HG03097 (cell line): ENCODE measurements around the gene LRMDA.
"Not testable (repeated sequence)": the region's sequence is repeated elsewhere in the genome, so short reads cannot be mapped to it uniquely, and the experiment has no call there.

ENCODE experiments used
- ATAC-seq: cut with Tn5 transposase; IDR thresholded peaks from one replicate; pipeline ENCODE4 v1.9.1; 2021; ENCODE audit not compliant: unreplicated experiment, low FRiP score

The LRMDA gene

DNA sequence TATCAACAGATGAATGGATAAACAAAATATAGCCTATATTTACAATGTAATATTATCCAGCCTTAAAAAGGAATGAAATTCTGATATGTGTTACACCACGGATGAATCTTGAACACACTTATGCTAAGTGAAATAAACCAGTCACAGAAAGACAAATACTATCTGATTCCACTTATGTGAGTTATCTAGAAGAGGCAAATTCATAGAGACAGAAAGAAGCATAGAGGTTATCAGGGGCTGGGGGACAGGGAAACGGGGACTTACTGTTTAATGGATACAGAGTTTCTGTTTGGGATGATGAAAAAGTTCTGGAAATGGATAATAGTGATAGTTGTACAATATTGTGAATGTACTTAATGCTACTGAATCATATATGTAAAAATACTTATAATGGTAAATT is 329.9 kb downstream of the LRMDA start:
- ATAC-seq, result no peak

GRCh38 chr10:75762431-75762802 is 331.0 kb downstream of the LRMDA start:
- ATAC-seq, result no peak

GRCh38 chr10:75763652-75764051 is 332.2 kb downstream of the LRMDA start:
- no peak for ATAC-seq

GRCh38 chr10:75764974-75765788 is 333.8 kb downstream of the LRMDA start:
- no peak for ATAC-seq

GRCh38 chr10:75765789-75766096 is 334.3 kb downstream of the LRMDA start:
- ATAC-seq, result no peak

DNA sequence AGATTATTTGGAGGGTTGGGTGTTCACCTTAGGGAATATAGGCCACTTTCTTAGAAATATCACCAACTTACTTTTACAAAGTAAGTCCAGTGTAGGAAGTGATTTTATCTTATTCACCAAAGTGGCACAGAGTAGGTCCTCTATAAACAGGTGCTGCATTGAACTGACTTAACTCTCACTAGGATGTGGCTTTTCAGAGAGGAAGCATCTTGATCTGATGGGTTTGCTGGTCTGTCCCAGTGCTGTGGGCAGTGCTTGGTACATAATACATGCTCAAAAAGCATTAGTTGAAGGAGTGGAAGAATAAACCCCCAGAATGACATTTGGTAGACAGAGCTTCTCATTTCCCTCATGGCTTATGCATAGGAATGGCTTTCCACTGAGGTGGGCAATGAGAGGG is 334.7 kb downstream of the LRMDA start:
- no peak for ATAC-seq

GRCh38 chr10:75766752-75767151 is 335.3 kb downstream of the LRMDA start:
- ATAC-seq, result not testable (repeated sequence)

GRCh38 chr10:75770626-75771081 is 339.2 kb downstream of the LRMDA start:
- no peak for ATAC-seq

DNA sequence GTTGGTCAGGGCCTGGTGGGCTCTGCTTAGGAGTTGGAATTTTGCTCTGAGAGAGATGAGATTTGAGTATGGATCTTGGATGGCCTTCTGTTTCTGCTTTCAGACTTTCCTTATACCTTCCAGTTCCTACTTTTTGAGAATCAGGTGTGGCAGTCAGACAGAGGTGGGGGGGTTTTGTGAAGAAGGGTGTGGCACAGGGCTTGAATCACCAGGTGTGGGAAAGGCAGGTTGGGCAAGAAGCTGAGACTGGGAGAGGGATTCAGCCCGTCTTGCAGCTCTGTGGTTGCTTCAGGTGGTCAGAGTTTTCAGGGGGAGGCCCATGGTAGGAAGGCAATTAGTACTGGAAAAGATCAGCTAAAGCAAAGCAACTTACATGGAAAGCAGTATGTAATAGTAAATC is 340.2 kb downstream of the LRMDA start:
- ATAC-seq, result no peak

- peak; percentile 69 for ATAC-seq
These were observed 340.9 kb downstream of the LRMDA start for GRCh38 chr10:75772153-75772887.

DNA sequence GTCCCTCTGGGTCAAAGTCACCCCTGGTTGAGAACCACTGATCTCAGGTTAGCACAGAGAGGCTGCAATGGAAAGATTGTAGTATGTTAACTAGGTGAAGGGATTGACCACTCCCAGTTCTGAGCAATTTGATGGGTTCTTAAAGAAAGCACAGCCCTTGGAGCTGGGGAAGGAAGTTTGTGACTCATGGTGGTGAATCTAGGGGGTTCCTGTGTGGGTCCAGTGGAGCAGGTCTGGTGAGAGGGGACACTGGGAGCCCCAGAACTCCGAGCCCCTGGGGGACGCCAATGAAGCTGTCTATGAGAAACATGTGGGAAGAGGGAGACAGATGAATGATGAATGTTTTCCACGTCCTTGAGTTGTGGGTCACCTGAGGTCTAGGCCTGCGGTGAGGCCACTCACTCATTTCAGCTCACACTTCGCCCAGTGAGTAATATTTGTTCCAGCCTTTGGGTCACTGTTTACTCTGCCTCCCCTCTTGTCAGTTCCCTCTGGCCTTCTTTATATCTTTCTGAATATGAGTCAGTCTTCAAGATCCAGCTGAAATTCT is 341.9 kb downstream of the LRMDA start:
- no peak for ATAC-seq

DNA sequence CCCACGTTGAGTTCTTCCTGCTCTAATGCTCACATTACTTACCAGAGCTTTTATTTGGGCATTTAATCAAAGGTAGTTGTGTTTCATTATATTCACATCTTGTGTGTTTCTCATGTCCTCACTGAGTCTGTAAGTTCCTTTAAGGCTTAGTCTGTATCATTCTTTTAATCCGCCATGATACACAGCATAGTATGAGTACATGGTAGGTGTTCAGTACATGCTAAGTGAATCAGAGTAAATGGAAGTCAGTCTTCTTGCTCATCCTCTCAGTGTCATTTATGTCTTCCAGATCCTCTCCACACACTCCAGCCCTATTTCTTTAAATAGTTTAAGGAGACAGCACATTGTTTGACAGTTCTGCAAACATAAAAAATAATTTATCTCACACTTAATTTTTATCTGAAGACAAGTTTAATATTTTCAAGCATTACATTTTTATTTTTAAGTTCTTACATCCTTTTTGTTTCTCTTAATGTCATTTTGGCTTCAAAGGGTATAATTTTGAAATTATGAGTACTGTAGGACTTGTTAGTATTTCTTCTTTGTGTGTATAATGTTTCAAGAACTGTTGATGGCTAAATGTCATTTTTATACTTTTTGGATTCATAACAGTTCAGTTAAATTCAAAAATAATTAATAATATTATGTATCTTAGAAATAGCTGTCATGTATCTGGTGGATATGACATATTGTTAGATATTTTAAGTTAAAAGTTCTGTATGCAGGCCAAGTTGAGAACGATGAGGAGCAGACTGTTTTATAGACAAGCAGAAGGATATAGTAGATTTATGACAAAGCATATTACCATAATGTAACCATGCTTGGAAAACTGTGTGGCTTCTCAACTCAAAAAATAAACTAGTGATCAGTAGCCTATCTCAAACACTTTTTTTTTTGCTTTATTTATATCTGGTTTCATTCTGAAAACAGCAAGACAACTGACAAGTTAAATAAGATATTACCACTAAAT is 342.7 kb downstream of the LRMDA start:
- no peak for ATAC-seq

DNA sequence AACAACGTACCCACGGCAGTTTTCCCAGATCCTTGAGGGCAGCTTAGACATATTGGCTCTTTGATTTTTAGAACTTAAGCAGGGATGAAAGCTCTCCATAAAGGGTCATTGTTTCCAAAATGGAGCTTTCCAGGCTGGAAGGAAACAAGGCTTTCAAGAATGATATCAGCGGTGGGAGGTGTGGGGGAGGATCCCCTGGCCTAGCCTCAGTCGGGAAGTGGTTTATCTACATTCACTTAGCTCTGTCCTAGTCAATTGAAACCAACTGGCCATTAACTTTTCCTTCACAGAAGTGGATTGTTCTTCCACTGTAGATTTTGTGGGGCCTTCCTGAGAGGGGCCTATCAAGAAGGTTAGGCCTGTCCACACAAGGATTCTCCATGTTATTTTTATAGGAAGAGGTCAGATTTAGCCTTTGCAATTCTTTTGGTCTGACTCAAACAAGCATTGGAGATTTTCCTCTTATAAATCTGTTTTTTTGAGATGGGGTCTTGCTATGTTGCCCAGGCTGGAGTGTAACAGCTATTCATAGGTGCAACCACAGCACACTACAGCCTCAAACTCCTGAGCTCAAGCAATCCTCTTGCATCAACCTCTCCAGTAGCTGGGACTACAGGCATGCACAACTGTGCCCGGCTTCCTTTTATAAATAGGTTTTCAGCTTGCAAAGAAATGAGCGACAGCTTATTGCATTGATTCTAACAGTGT is 343.5 kb downstream of the LRMDA start:
- no peak for ATAC-seq

DNA sequence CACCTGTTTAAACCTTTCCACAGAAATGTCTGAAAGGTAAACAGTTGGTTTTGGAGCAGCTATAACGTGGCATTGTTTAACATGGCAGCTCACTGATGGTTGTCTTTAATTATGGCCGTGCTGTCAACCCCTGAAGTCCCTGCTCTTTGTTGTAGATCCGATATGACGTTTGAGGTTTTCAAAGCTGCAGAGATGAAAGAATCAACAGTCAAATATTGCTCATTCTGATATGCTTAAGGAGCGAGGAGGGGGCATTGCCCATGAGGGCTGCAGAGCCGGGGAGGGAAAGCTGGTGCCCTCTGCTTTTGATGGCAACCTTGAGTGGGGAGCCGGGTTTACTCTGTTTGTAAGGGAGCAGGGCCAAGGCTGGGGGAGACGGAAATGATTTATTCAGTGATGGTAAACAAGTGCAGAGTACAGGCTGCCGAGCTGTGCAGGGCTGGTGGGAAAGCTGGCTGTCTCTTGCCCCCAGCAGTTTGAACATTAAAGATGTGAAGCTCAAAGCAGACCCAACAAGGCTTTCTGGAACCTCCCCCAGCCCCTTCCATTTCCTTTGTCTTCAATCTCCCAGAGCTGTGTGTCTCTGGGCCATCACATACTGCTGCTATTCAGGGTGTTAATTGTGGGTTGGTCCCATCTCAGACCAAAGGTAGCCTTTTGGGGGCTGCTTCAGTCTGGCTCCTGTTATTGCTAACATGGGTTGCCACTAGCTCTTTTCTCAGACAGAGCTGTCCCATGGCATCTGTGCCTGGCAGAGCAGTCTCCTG is 345.5 kb downstream of the LRMDA start:
- ATAC-seq, result no peak

GRCh38 chr10:75778665-75779064 is 347.2 kb downstream of the LRMDA start:
- no peak for ATAC-seq

- ATAC-seq, result no peak
These were observed 347.9 kb downstream of the LRMDA start for GRCh38 chr10:75779276-75779675.

DNA sequence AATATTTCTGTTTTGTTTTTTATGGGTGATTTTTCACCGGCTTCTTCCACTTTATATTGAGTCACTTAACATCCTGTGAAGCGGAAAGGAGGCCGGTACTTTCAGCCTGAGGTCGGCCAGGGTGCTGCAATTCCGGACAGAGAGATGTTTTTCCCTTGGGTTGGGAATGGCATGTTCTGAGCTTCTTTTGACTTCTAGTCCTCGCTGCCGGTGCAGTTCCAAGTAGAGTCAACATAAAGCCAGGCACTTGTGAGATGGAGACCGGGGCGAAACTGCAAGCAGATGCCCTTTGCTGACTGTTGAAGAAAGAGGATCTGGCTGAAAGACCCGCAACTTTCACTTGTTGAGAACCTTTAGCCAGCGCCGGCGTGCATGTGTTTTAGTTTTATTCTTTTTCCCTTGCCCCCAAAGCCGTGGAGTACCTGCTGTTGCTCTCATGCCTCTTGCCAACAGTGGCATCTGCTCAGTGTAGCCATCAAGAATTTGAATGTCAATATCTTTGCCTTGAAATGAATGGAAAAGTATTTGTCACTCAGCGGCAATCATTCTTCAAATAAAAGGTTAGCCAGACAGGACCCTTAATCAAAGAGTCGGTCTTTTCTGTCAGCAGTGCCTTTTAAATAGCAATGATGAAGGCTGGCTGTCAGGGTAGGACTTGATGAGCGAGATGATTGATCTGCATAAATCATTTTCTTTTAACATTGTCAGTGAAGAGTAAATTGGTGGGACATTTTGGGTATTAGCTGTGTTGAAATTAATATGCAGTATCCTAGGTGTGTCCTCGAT is 351.2 kb downstream of the LRMDA start:
- no peak for ATAC-seq

- ATAC-seq, result no peak
These were observed 357.2 kb downstream of the LRMDA start for GRCh38 chr10:75788394-75789205.
